Amniotic stem cell (primary cell): ENCODE measurements around the gene MISP3.
"Not testable (repeated sequence)": the region's sequence is repeated elsewhere in the genome, so short reads cannot be mapped to it uniquely, and the experiment has no call there.

Experiments used
- DNase-seq: peaks from one replicate; lab custom pipeline; 2025; lab: John Stamatoyannopoulos, UW

Gene MISP3

DNA sequence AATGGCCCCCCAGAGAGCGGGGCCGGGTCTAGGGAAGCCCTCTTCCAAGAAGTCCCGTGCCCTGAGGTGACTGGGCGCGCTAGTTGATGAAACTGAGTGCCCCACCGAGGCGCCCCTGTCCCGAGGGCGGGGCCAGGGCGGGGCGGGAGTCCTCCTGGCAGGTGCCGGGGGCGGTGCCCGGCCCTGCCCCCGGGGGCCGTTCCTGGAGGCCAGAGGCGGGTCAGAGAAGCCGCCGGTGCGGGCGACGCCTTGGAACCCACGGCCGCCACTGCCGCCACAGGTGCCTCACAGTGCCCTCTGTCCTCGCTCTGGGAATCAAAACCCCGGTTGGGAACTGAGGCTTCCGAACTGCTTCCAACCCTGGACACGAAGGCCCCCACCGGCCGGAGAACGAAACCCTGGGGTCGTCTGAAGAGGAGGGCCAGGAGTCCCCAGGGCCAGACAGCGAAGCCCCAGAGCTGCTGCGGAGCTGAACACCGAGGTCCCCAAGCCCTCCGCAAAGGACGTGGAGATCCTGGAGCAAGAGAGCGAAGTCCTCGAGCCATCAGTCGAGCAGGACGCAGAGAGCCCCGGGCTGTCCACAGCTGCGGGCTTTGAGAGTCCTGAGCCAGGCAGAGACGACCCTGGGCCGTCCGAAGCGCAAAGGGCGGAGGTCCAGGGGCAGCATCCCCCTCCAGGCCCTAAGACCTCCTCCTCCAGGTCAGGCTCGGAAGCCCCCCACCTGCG is at the start of gene MISP3:
TSS of gene MISP3 (plus strand) at position 252 of the 726 bp plus-strand sequence. CDS start 524 bp downstream, outside the sequence.
- no peak for DNase-seq

DNA sequence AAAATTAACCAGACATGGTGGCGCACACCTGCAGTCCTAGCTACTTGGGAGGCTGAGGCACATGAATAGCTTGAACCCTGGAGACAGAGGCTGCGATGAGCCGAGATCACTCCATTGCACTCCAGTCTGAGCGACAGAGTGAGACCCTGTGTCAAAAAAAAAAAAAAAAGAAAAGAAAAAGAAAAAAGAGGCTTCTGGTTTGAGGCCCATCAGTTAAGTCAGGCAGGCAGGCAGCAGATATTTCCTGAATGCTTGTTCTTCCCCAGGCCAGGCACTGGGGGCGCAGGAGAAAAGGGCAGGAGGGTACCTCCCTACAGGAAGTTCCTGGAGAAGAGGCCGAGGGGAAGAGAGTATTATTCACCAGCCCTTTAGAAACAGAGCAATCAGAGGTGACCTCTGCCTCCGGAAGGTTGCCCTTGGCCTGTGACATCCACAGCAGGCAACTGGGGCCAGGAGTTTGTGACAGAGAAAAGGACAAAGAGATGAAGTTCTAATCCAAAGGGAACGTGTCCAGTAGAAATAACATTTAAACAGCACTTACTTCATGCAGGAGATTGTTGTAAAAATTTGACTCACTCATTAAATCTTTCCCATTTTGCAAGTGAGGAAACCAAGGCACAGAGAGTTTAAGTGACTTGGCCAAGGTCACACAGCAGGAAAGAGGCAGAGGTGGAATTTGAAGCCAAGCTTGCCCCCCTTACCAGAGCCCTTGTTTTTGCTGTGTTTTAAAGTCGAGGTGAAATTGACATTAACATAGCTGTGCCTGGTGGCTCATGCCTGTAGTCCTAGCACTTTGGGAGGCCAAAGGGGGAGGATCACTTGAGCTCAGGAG is 49.0 kb upstream of the MISP3 start:
- no peak for DNase-seq

DNA sequence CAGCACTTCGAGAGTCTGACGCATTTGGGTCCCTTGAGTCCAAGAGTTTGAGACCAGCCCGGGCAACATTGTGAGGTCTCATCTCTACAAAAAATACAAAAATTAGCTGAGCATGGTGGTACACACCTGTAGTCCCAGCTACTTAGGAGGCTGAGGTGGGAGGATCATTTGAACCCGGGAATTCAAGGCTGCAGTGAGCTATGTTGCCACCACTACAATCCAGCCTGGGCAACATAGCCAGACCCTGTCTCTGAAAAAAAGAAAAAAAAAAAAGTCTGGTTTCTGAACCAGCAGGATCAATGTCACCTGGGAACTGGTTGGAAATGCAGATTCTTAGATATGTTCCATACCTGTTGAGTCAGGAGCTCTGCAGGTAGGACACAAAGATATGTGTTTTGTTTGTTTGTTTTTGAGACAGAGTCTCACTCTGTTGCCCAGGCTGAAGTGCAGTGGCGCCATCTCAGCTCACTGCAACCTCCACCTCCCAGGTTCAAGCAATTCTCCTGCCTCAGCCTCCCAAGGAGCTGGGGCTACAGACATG is 45.9 kb upstream of the MISP3 start:
- DNase-seq: not testable (repeated sequence)

DNA sequence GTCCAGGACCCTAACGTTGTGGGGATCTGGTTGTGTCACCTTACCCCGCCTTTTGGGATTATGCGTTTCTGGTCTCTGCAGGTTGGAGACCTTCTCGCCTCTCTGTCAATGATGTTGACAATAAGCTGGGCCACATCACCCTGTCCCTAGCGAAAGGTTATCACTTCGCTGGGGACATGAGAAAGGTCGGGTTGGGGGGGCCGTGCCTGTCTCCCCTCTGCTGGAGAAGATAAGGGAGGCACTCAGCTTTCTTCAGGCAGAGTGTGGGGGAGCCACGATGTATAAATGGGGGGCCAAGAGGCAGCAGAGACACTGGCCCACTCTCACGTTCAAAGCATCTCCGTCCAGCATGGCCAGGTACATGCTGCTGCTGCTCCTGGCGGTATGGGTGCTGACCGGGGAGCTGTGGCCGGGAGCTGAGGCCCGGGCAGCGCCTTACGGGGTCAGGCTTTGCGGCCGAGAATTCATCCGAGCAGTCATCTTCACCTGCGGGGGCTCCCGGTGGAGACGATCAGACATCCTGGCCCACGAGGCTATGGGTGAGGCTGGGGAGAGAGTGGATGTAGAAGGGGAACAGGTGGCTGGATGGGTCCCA is 44.6 kb upstream of the MISP3 start, which contains the start of gene RLN3:
TSS of gene RLN3 (plus strand) at position 293 of the 595 bp plus-strand sequence. CDS start at position 350, 57 bp downstream.
- no peak for DNase-seq

DNA sequence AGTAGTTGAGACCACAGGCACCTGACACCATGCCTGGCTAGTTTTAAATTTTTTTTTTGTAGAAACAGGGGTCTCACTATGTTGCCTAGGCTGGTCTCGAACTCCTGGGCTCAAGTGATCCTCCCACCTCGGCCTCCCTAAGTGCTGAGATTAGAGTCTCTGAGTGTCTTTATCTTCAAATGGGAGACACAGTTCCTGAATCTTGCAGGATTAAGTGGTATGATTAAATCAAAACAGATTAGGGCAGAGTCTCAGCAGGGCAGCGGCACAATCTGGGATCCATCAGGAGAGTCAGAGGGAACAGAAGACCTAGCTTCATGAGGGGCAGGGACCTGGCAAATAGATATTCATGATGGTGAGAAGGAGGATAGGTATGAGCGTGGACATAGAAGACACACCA is 43.7 kb upstream of the MISP3 start:
- DNase-seq: no peak

- no peak for DNase-seq
Measured at GRCh38 chr19:14030997-14031718, 41.4 kb upstream of the MISP3 start.

DNA sequence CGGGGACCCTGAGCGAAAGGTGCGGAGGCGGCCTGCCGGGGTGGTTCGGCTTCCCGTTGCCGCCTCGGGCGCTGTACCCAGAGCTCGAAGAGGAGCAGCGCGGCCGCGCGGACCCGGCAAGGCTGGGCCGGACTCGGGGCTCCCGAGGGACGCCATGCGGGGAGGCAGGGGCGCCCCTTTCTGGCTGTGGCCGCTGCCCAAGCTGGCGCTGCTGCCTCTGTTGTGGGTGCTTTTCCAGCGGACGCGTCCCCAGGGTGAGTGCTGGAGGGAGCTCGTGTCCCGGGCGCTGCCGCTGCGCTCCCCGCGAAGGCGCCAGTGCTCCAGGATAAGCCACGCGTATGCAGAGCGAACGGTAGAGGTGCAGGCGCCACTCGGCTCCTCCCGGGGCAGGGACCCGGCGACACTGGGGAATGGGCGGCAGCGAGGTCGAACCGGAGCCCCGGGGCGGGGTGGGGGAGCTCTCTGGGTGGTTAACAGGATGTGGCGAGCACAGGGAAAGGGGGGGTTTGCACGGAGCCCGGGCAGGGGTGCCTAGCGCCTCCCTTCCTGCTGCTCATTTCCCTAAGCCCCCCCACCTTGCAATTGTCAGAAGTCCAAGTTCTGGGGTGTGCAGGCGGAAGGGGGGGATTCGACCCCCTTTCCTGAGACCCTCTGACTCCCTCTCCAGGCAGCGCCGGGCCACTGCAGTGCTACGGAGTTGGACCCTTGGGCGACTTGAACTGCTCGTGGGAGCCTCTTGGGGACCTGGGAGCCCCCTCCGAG is 40.7 kb upstream of the MISP3 start, which contains the start of gene IL27RA:
TSS of gene IL27RA (plus strand) at position 44 of the 762 bp plus-strand sequence. CDS start at position 155, 111 bp downstream.
- DNase-seq: peak; percentile 26

DNA sequence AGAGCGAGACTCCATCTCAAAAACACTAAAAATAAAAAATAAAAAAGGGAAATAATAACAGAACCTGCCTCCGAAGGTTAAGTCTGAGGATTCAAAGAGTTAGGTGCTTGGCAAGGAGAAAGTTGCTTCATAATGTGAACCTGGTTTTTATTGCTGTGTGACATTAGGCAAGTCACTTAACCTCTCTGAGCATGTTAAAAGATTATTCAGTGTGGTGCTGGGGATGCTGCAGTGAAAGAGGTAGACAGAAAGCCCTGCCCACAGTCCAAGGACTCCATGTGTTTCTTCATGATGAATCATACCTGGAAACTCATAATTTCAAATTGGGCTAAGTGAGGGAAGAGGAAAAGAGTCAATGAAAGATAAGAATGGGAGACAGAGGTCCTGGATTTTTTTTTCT is 38.6 kb upstream of the MISP3 start:
- no peak for DNase-seq

- DNase-seq: not testable (repeated sequence)
Measured at GRCh38 chr19:14035159-14035558, 37.4 kb upstream of the MISP3 start.

DNA sequence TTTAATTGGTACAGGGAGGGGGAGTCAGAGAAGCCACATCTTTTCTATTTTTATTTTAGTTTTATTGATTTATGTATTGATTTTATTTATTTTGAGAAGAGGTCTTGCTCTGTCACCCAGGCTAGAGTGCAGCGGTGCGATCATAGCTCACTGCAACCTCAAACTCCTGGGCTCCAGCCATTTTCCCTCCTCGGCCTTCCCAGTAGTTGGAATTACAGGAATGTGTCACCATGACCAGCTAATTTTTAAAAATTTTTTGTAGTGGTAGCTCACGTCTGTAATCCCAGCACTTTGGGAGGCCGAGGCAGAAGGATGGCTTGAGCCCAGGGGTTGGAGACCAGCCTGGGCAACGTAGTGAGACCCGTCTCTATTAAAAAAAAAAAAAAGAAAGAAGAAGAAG is 36.9 kb upstream of the MISP3 start:
- no peak for DNase-seq

GRCh38 chr19:14039181-14039580 is 33.4 kb upstream of the MISP3 start:
- no peak for DNase-seq

- not testable (repeated sequence) for DNase-seq
Measured at GRCh38 chr19:14042659-14043608, 29.7 kb upstream of the MISP3 start.

GRCh38 chr19:14047866-14048265 is 24.7 kb upstream of the MISP3 start:
- not testable (repeated sequence) for DNase-seq

DNA sequence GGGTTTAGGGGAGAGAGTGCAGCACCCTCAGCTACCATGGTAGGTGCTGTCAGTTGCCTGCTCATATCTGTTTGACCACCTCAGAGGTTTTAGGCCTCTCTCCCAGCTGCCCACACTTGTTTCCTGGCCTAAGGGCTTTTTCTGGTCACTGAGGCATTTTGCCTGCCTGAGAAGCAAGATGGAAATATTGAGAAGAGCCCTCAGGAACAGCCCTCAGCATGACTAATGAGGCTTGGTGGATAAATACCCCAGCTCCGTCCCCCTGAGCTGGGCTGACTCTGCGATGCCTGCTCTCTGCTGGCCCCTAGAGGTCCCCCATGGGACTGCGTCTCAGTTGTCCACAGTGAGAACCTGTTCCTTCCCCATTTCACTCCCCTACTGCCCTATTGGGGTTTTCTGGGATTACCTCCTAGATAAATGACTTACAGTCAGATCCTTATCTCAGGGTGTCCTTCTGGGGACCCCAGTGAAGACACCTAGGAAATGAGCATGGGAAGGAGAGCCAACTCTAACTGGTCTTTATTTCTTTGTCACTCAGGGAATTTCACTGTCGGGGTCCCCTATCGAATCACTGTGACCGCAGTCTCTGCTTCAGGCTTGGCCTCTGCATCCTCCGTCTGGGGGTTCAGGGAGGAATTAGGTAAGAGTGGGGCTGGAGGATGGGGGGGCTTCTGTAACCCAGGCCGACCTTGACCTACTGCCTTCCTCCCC is 24.0 kb upstream of the MISP3 start:
- no peak for DNase-seq

DNA sequence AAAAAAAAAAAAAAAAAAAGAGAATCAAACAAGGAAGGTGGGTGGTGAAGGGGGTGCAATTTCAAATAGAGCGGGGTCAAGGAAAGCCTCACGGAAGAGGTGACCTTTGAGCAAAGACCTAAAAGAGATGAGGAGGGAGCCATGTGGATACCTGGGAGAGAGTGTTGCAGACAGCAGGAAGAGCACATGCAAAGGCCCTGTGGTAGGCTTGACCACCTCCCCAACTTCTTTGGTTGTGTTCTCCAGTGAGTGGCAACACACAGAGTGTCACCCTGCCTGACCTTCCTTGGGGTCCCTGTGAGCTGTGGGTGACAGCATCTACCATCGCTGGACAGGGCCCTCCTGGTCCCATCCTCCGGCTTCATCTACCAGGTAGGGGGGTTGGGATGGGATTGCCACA is 22.1 kb upstream of the MISP3 start:
- no peak for DNase-seq

DNA sequence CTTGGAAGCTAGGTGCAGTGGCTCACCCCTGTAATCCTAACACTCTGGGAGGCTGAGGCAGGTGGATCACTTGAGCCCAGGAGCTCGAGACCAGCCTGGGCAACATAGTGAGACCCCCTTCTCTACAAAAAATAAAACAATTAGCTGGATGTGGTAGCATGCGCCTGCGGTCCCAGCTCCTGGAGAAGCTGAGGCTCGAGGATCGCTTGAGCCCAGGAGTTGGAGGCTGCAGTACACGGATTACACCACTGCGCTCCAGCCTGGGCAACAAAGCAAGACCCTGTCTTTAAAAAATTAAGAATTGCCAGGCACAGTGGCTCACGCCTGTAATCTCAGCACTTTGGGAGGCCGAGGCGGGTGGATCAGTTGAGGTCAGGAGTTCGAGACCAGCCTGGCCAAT is 21.6 kb upstream of the MISP3 start:
- DNase-seq: not testable (repeated sequence)

- no peak for DNase-seq
Measured at GRCh38 chr19:14051980-14052379, 20.6 kb upstream of the MISP3 start.

DNA sequence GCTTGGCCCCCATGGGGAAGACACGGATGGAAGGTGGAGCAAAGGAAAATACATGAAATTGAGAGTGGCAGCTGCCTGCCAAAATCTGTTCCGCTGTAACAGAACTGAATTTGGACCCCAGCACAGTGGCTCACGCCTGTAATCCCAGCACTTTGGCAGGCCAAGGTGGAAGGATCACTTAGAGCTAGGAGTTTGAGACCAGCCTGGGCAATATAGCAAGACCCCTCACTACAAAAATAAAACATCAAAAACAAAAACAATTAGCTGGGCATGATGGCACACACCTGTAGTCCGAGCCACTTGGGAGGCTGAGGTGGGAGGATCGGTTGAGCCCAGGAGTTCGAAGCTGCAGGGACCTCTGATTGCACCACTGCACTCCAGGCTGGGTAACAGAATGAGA is 20.1 kb upstream of the MISP3 start:
- DNase-seq: no peak

- no peak for DNase-seq
Measured at GRCh38 chr19:14053032-14053431, 19.6 kb upstream of the MISP3 start.
